Measurements from ENCODE around the gene SLC12A5.

The SLC12A5 gene

DNA sequence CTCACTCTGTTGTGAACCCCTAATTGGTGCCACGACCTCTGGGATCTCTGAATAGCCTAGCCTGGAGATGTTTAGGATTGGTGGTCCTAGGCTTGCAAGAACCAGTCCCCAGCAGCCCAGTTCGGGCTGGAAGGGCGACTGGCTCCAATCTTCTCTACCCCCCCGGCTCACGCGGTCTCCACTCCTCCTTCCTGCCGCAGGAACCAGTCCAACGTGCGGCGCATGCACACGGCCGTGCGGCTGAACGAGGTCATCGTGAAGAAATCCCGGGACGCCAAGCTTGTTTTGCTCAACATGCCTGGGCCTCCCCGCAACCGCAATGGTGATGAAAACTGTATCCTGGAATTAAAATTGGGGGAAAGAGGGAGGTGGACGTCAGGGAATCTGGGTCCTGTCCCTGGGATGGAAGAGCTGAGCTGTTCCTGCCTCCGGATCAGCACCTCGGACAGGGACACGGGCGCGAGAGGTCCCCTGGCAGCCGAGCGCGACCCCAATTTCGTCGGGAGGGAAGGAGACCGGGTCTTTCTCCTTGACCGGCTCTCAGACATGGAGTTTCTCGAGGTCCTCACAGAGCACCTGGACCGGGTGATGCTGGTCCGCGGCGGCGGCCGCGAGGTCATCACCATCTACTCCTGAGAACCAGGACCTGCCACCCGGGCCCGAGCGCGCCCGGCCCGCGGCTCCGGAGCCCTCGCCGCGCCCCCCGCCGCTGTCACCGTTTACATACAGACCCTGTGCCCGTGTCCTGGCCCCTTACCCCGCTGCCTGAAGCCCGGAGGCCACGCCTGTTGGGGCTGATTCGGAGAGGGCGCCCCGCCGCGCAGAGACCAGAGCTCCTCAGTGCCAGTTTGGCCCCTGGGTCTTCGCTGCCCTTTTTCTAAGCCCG is 28.2 kb downstream of the SLC12A5 start:
- DNase-seq: no peak

DNA sequence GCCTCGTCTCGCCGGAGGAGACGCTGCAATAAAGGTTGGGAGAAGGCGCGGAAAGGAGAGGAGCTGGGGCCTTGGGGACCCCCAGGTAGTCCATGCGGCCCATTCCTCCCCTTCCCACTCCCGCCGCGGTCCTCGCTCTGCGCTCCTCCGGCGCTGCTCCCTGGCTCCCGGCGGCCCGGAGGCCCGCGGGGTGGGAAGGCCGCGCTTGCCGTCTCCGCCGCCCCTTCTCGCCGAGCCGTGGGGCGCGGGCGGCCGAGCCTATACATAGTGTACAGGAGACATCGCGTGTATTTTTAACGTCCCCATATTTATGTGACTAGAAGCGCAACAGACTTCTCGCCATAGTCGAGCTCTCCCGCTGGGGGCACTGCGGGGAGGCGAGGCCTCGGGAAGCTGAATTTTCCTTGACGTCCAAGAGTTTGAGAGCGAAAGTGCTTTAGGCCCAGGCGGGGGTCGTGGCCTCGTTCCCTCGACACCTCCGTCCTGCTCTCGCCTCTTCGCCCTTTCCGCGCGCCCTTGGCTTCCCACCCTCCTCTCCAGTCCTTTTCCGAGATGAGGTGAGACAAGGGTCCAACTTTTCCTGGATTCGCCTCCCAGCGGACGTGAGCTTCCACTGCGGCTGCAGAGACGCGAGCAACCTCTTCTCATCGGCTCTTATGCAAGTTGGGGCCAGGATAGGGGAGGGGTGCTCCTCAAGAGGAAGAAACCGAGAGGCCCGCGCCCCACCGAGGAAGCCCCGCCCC is 29.0 kb downstream of the SLC12A5 start:
- DNase-seq: no peak

DNA sequence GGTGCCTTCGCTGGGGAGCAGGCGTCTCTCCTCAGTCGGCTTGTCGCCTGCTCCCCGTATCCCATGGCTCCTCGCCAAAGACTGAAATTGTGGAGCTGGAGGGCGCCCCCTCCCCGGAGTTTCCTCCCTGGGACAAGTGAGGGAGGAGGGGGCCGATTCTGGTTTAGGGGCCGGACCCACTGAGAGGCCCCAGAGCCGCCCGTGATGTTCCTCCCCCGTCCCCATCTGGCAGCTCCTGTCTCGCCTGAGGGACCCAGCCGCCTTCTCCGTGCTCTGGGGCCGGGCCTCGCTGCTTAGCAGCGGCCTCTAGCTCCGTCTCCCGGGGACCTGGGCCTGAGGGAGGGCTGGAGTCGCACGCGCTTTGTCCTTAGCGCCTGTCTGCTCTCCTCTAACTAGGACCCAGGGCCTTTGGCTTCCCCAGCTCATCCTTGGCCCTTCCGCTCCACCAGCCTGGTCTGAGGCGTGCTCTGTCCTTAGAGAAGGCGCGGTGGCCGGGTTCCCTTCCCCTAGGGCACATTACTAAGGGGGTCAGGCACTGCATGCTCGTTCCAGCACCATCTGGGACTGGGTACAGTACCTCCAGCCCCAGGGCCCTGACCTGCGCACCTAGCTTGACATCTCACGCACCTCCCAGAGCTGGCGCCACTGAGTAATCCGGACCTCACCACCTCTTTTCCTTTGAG is 29.7 kb downstream of the SLC12A5 start:
- DNase-seq: no peak

DNA sequence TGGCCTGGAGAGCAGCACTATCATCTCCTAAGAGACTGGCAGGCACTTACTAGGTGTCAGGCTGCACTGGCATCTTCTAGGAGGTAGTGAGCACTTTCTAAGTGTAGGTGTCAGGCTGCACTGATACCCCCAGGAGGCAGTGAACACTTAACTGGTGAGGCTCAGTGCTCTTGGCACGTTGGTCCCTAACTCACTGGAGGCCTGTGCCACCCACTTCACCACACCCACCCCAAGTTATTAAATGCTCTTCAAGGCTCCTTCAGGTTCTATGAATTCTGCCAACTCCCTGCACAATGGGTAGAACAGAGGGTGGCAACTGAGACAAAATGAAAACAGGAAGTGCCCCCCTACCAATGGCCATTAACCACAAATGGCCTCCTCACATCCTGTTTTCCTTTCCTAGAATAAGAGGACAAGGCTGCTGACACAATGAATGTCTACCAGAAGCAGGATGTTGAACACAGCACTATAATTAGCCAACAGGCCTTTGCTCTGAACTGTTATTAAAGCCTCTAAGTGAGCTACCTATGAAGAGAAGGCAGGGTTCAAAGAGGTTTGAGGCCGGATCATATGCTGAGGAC is 31.4 kb downstream of the SLC12A5 start:
- no peak for DNase-seq

DNA sequence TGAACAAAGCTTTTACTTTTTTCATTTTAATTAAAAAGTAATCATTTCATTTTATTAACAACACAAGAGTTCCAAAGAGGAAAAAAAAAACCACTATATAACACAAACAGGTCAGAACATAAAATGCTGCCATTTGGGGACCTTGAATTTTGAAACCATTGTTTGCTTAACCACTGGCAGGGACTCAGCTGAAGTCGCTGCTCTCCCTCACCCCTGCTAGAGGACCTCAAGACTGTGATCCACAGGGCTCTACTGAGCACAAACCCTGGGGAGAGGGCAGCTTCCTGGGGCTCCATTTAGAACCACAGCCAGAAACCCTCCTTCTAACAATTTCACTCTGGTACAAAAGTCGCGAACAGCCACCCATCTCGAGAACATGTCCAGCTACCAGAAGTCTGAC is 32.0 kb downstream of the SLC12A5 start:
- DNase-seq: no peak

DNA sequence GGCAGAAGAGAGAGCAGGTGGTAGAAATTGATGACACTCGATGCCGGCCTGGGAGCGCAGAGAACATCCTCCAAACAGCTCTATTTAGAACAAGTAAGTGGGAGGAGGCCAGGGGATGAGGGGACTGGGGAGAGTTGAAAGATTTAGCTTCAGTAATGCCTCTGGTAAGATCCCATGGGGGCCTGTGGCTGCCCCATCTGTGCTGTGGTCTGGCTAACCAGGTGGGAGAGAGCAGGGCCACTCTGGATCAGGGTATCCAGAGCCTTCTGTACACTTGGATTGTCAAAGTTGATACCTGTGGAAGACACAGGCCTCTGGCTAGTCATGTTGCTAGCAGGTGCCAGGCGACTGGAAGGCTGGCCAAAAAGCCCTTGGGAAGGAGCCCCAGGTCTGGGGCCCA is 33.1 kb downstream of the SLC12A5 start:
- DNase-seq: no peak

DNA sequence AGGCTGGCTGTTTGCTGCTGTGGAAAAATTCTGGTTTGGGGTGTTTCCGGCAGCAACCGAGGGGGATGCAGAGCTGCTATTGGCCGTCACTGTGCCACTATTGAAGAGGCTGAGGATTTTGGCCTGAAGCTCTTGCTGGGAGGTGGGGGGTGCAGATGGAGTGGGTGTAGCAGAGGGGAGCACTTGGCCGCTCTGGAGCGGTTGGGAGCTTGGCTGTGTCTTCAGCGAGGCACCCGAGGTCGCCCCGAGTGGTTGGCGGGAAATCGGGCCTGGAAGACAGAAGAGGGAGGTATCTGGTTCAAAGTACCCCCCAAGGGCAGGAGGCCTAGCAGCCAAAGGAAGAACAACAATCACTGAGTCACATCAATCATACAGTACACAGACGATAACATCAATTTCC is 33.6 kb downstream of the SLC12A5 start:
- DNase-seq: no peak

DNA sequence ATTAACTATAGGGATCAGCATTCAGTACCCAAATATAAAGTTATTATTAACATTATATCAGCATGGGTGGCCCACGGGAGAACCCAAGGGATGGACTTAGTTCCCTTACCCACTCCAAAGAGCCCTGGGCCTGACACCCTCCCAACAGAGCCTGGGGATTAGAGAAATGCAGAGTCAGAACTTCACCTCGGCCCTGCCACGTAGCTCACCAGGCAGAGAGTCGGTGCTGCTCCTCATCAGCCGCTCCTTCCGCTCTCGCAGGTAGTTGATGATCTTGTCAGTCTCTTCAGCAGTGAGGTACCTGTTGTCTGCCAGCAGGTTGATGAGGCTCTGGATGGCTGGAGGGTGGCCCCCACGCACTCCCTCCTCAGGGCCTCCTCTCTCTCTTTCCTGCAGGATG is 34.1 kb downstream of the SLC12A5 start:
- DNase-seq: no peak

DNA sequence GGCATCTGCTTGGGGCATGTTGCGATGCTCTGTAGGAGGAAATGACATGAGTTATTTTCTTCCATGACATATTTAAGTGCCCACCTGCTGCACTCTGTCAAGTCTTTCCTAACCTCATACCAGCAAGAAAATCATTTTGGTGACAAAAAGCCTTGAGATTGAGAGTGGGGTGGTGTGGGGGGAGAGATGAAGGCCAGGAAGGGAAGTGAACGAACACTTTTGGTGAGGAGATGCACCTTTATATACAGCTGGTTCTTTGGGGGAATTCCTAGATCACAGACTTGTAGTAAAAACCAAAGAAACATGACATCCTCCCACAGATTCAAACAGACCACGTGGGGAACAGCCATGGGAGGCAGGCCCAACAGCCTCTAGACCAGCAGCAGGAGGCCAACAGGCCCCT is 34.6 kb downstream of the SLC12A5 start:
- DNase-seq: no peak

DNA sequence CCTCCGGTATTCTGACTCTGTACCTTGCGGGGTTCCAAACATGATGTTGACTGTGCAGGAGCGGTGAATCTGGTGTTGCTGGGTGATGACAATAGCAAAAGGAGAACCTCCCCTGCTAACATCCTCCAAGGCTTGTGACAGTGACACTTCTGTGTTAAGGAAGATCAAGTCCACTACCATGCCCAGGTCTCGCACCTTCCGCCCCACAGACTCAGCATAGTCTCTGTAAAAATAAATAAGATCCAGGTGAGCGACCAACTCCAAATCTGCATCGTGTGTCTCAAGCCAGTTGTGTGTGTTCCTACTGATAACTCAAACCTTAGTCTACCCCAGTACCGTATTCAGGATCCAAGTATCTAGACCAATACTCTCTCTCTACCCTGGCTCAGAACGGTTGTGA is 36.0 kb downstream of the SLC12A5 start:
- no peak for DNase-seq

DNA sequence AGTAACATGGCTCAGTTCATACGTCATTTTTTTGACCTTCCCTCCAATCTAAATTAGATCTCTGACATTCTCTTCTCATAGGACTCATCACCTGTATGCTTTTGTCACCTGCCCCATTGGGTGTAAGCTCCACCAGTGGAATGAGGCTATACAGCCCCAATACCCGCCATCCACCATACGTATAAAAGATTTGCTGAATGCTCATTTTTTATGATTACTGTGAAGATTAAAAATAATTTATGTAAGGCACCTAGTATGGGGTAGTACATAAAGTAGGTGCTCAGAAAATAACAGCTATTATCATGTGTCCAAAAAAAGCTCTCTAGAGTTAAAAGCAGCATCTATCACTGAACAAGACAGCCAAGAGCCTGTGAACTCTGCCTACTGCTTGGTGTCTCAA is 36.7 kb downstream of the SLC12A5 start:
- no peak for DNase-seq

DNA sequence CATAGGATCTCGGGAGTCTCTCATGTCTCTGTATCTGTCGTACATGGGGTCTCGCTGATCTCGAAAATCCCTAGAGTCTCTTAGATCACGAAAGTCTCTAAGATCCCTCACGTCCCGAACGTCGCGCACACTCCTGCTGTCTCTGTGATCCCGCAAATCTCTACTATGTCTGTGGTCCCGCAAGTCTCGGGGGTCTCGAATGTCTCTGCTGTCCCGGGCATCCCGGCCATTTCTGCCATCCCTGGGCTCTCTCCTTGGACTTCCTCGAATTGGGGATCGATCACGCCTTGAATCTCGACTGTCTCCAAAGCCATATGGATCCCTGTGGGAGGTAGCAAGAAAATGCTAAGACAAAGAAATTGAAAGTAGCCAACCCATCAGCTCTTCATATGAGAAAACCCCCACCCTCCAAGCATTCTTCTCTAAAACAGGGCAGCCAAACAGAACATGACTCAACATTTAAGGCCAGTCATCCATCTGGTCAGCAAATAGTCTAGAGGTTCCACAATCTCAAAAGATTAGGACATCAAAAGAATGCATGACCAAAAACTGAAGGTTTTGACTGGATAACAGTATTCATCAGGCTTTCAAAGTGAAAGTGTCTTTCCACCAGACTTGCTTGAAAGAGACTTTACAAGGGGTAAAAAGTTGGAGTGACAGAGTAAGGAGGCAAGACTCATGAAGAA is 41.3 kb downstream of the SLC12A5 start:
- DNase-seq: no peak

DNA sequence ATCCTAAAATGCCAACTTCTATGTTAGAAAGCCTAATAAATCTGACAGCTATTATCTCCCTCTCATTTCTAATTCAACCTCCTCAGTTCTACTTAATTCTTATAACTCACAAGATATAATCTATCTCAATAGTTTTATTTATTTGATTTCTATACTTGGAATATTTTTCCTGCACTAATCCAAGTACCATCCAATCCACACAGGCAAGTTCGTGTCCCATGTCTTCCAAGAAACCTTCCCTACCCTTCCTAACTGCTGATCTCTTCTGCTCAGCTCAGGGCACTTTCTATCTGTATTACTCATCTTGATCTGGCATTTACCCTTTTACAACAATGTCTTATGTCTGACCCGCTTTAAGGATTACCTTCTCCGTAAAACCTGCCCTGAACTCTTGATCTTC is 42.6 kb downstream of the SLC12A5 start:
- DNase-seq: no peak

DNA sequence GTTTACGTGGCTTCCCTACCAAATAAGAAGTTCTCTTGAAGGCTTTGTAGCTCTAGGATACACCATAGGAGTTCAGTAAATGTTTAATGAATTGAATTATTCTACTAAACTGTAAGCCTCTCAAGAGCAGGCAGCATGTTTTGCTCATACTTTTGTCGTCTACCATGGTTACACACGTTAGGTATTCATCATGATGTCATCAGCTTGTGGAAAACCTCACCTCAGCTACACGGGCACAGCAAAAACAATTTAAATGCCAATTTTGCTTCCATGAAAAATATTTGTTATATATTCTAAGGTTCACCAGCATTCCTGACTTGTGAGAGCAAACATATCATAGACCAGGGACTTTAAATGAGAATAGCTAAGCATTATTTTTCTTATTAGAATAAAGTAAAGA is 44.0 kb downstream of the SLC12A5 start:
- no peak for DNase-seq

DNA sequence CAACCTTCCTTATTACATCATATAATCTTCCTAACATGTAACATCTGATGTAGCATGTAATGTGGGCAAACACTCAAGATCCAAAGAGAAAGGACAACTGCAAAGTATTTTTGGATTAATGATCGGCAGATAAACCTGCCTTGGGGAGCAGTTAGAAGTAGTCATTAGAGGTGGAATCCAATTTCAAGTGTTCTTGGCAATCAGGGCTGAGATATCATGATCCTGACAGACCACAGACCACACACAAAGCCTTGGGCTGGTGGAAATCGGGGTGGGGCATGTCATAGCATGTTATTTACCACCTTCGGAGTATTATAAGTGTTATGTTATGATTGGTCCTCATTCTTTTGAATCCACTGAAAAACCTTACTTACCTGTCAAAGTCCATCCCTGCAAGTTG is 44.4 kb downstream of the SLC12A5 start:
- DNase-seq: no peak

DNA sequence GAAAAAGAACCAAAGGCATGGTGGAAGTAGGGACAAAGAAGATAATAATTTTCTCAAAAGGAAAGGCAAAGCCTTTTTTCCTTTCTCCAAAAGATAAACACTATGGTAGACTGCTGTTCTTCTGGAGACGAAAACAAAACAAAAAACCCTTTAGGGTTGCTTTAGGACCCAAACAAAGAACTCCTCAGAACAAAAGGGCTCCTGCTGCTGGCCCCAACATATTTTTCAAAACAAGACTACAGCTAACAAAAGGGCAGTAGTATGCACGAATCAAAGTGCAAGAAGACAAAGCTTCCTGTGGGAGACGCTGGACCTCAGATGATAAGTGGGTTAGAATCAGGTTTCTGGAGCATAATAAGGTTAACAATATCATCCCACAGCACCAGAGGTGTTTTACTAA is 45.0 kb downstream of the SLC12A5 start:
- no peak for DNase-seq

DNA sequence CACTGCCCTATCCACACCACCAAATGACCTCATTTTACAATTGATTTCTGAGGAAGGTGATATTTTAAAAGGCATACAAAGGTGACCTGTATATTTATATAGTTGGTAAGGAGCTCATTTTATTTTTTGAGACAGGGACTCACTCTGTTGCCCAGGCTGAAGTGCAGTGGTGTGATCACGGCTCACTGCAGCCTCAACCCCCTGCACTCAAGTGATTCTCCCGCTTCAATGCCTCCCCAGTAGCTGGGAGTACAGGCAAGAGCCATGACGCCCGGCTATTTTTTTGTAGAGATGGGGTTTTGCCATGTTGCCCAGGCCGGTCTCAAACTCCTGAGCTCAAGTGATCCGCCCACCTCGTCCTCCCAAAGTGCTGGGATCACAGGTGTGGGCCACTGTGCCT is 47.8 kb downstream of the SLC12A5 start:
- no peak for DNase-seq

DNA sequence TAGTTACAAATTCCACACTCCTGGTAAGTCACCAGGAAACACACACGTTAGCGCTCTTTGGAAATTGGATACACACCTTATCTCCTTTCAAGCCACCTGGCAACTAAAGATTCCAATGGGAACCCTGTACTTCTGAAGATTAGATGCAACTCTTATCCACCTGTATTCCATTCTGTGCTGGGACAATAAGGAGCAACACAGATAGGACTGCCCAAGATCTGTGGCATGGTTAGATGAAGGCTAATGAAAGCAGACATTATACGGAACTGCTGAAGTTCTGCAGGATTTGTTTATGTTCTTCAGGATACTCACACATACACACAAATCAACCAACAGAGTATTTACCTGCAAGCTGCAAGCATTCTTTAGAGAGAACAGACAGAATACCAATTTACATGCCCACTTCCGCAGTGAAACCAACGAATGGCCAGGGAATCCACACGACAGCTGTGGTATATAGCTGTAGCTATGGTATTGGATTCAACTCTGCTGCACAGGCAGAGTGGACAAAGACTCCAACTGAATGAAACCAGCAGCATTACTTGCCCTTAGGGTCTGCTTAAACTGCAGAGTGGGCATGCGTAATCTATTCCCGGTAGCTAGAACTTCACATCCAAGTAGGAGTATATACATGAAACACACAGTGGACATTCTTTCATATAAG is 48.8 kb downstream of the SLC12A5 start:
- no peak for DNase-seq

DNA sequence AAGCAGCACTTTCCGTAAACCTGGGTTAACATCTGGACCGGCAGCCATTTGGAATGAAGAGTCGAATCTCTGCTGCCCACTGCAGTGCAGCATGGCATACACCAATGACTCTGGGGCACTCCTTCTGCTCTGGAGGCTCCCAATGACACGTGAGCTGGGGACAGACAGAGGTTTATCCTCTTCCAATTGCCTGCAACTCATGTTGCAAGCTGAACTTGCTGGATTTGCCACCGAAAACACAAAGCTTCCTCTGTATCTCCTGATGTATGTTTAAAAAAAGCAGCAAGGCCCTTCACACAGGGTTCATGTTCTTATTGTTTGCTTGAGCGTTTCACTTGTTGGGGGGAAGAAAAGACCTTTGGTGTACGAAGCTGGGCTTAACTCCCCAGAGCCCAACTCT is 49.9 kb downstream of the SLC12A5 start:
- no peak for DNase-seq

DNA sequence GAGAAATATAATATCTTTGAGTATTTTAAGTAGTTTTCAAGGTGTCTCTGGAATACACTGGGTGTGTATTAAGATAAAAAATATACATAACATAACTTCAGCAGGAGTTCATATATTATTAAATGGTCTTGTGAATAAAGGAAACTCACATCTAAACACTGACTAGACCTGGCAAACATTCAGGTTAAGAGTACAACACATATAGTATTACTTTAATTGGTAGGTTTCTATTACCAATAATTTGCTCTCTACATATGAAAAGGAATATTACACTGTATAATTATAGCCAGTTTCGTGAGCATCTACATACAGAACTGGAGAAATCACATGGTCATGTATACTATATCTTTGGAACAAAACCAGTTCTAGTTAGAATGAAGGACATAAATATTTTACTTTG is 52.1 kb downstream of the SLC12A5 start:
- no peak for DNase-seq

DNA sequence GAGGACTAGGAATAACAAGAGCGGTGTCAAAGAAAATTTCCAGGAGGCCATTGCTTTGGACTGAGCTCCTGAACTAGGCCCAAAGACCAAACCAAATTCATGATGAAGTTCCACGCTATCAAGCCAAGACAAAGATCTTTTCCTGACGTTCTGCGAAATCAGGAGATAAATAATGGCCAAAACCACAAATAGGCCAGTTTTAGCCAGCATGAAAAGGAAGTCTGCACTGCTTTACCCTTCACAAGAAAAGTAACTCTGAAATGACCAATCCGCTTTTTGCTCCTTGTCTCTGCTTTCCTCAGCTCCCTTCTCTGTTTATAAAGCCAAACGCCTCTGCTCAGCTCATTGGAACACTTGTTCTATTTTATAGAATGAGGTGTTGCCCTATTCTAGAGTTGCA is 54.1 kb downstream of the SLC12A5 start:
- DNase-seq: no peak

DNA sequence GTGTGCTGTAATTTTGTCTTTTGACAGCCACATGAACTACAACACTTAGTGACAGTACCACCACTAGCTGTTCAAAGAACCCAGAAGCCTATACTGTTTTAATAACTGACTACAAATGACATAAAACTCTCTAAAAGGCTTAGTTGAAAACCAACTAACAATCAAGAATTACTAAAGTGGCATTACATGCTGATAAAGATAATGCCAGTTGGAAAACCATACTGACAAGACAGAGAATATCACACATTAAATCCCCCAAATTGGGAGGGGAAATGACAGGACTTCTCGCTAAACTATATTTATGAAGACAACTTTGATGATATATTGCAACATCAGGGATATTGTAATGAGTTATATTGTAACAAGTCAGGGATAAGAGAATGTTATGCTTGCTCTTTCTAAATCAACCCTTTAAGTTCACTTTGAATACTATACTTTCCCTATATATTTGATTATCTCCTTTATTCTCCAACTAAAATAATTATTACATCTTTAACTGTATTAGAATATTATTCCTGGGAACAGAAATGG is 54.6 kb downstream of the SLC12A5 start:
- DNase-seq: no peak
